Putamen (tissue), 1 donor: ENCODE data around the gene CDKAL1.
"Not testable (repeated sequence)": the region's sequence is repeated elsewhere in the genome, so short reads cannot be mapped to it uniquely, and the experiment has no call there.

Experiments used
- DNase-seq: peaks from one replicate; pipeline ENCODE4 v3.0.0-alpha.2; 2016; ENCODE audit warnings: low spot score

CDKAL1 gene

GRCh38 chr6:20879121-20879520 lies 344.9 kb downstream of the CDKAL1 start:
- no peak for DNase-seq

- no peak for DNase-seq
Measured at GRCh38 chr6:20879526-20879925, 345.3 kb downstream of the CDKAL1 start.

GRCh38 chr6:20881365-20881764 lies 347.1 kb downstream of the CDKAL1 start:
- no peak for DNase-seq

GRCh38 chr6:20882014-20882413 lies 347.8 kb downstream of the CDKAL1 start:
- no peak for DNase-seq

GRCh38 chr6:20885076-20885475 lies 350.8 kb downstream of the CDKAL1 start:
- DNase-seq: no peak

- no peak for DNase-seq
Measured at GRCh38 chr6:20891161-20891560, 356.9 kb downstream of the CDKAL1 start.

- no peak for DNase-seq
Measured at GRCh38 chr6:20892365-20892764, 358.1 kb downstream of the CDKAL1 start.

GRCh38 chr6:20893412-20893811 lies 359.2 kb downstream of the CDKAL1 start:
- no peak for DNase-seq

- no peak for DNase-seq
Measured at GRCh38 chr6:20900389-20901160, 366.3 kb downstream of the CDKAL1 start.

GRCh38 chr6:20905377-20905776 lies 371.1 kb downstream of the CDKAL1 start:
- DNase-seq: no peak

GRCh38 chr6:20906945-20907344 lies 372.7 kb downstream of the CDKAL1 start:
- no peak for DNase-seq

GRCh38 chr6:20907486-20908071 lies 373.3 kb downstream of the CDKAL1 start:
- peak; percentile 1 for DNase-seq

- no peak for DNase-seq
Measured at GRCh38 chr6:20909621-20910020, 375.4 kb downstream of the CDKAL1 start.

- DNase-seq: no peak
Measured at GRCh38 chr6:20911712-20912111, 377.5 kb downstream of the CDKAL1 start.

- DNase-seq: no peak
Measured at GRCh38 chr6:20915156-20915555, 380.9 kb downstream of the CDKAL1 start.

- no peak for DNase-seq
Measured at GRCh38 chr6:20915626-20916025, 381.4 kb downstream of the CDKAL1 start.

GRCh38 chr6:20916086-20916485 lies 381.8 kb downstream of the CDKAL1 start:
- DNase-seq: no peak

GRCh38 chr6:20918868-20919267 lies 384.6 kb downstream of the CDKAL1 start:
- DNase-seq: no peak

GRCh38 chr6:20919677-20920385 lies 385.6 kb downstream of the CDKAL1 start:
- DNase-seq: no peak

- no peak for DNase-seq
Measured at GRCh38 chr6:20921578-20921977, 387.3 kb downstream of the CDKAL1 start.

- DNase-seq: no peak
Measured at GRCh38 chr6:20922743-20923142, 388.5 kb downstream of the CDKAL1 start.

- DNase-seq: not testable (repeated sequence)
Measured at GRCh38 chr6:20924094-20924493, 389.8 kb downstream of the CDKAL1 start.

- no peak for DNase-seq
Measured at GRCh38 chr6:20924911-20925543, 390.8 kb downstream of the CDKAL1 start.
